IMR-90 (cell line): ENCODE measurements around the gene LRRC3C. TPM values are rescaled to one million over a fixed set of nuclear protein-coding genes. Genes with fewer than 3 reads are reported as not detected.

Source experiments
- ATAC-seq: fragments of 200-7000 bp; cut with Tn5 transposase; 2 replicates; pipeline ENCODE4 v1.9.1; 2020; ENCODE audit warnings: low read depth, mild to moderate bottlenecking, moderate library complexity
- BruUV-seq: library from RNA; stranded (reverse); fragments of 400-500 nt; replicated peaks from 2 replicates; lab custom pipeline; 2021; lab: Mats Ljungman, UMichigan
- CTCF ChIA-PET: fragments of 300-600 bp; formaldehyde crosslinking; extraction: SDS; loops from one replicate; lab custom pipeline; 2021; ENCODE audit warnings: antibody characterized with exemption; lab: Yijun Ruan, JAX
- POLR2A ChIA-PET: fragments of 300-600 bp; sonication (Branson Sonifier 250); formaldehyde crosslinking; loops from one replicate; lab custom pipeline; 2022; ENCODE audit warnings: antibody characterized with exemption; ENCODE audit not compliant: unreplicated experiment; lab: Charles Lee
- DNase-seq: peaks from one replicate; pipeline ENCODE4 v3.0.0; 2013
- H2AFZ ChIP-seq: replicated peaks from 2 replicates; pipeline ENCODE3; 2013; ENCODE audit warnings: low read length, mild to moderate bottlenecking; ENCODE audit not compliant: poor library complexity
- H2AK5ac ChIP-seq: 2 replicates; pipeline ENCODE4 v1.6.1; 2013; ENCODE audit warnings: low read depth, low read length, inconsistent platforms
- H2AK9ac ChIP-seq: replicated peaks from 2 replicates; pipeline ENCODE3; 2013; ENCODE audit warnings: mild to moderate bottlenecking, low read depth, low read length, moderate library complexity; ENCODE audit not compliant: poor library complexity
- H2BK120ac ChIP-seq: 2 replicates; pipeline ENCODE4 v1.6.1; 2013; ENCODE audit warnings: low read depth, low read length, inconsistent platforms
- H2BK15ac ChIP-seq: 3 replicates; pipeline ENCODE4 v1.6.1; 2013; ENCODE audit warnings: low read depth, low read length, inconsistent platforms
- H2BK20ac ChIP-seq: 2 replicates; pipeline ENCODE4 v1.6.1; 2013; ENCODE audit warnings: low read depth, mild to moderate bottlenecking, inconsistent platforms, low read length, moderate library complexity
- H2BK5ac ChIP-seq: 2 replicates; pipeline ENCODE4 v1.6.1; 2013; ENCODE audit warnings: mild to moderate bottlenecking, low read depth, low read length, inconsistent platforms; ENCODE audit not compliant: poor library complexity, severe bottlenecking
- H3K14ac ChIP-seq: replicated peaks from 2 replicates; pipeline ENCODE4 v1.6.1; 2013; ENCODE audit warnings: low read depth, low read length, inconsistent platforms
- H3K18ac ChIP-seq: 2 replicates; pipeline ENCODE4 v1.6.1; 2013; ENCODE audit warnings: low read depth, low read length, control low read depth
- H3K23ac ChIP-seq: 2 replicates; pipeline ENCODE4 v1.6.1; 2013; ENCODE audit warnings: low read depth, low read length, inconsistent platforms
- H3K27ac ChIP-seq: 2 replicates; pipeline ENCODE4 v1.5.1; 2013; ENCODE audit warnings: mild to moderate bottlenecking, control low read depth, low read length; ENCODE audit not compliant: insufficient read depth
- H3K27me3 ChIP-seq: 2 replicates; pipeline ENCODE4 v1.6.1; 2013; ENCODE audit warnings: low read length; ENCODE audit not compliant: control insufficient read depth, insufficient read depth
- H3K36me3 ChIP-seq: 2 replicates; pipeline ENCODE4 v1.6.1; 2013; ENCODE audit warnings: low read length, mixed read lengths; ENCODE audit not compliant: control insufficient read depth, insufficient read depth
- H3K4ac ChIP-seq: 2 replicates; pipeline ENCODE4 v1.6.1; 2013; ENCODE audit warnings: low read depth, low read length, inconsistent platforms
- H3K4me1 ChIP-seq: 2 replicates; pipeline ENCODE4 v1.6.1; 2013; ENCODE audit warnings: low read length, mixed read lengths; ENCODE audit not compliant: control insufficient read depth, insufficient read depth
- H3K4me2 ChIP-seq: 2 replicates; pipeline ENCODE4 v1.6.1; 2013; ENCODE audit warnings: low read depth, mild to moderate bottlenecking, control low read depth, low read length, moderate library complexity
- H3K4me3 ChIP-seq: 2 replicates; pipeline ENCODE4 v1.5.1; 2013; ENCODE audit warnings: low read depth, mild to moderate bottlenecking, control low read depth, low read length, moderate library complexity; ENCODE audit not compliant: insufficient read depth
- H3K56ac ChIP-seq: 2 replicates; pipeline ENCODE4 v1.6.1; 2013; ENCODE audit warnings: low read length, inconsistent platforms; ENCODE audit not compliant: insufficient read depth; ENCODE audit errors: extremely low read depth
- H3K79me1 ChIP-seq, 2 experiments: 2 replicates each; pipeline ENCODE4 v1.6.1; 2013; ENCODE audit warnings: low read length in 2 of 2, inconsistent platforms in 1 of 2, low read depth in 1 of 2
- H3K9ac ChIP-seq: 2 replicates; pipeline ENCODE4 v1.6.1; 2013; ENCODE audit warnings: low read depth, low read length, control low read depth
- H3K9me1 ChIP-seq: 2 replicates; pipeline ENCODE4 v1.6.1; 2013; ENCODE audit warnings: low read length, inconsistent platforms; ENCODE audit not compliant: insufficient read depth
- H3K9me3 ChIP-seq: 2 replicates; pipeline ENCODE4 v1.6.1; 2013; ENCODE audit warnings: low read length; ENCODE audit not compliant: control insufficient read depth, insufficient read depth
- H4K20me1 ChIP-seq: 2 replicates; pipeline ENCODE4 v1.6.1; 2013; ENCODE audit warnings: low read length, inconsistent platforms; ENCODE audit not compliant: insufficient read depth
- H4K5ac ChIP-seq: 2 replicates; pipeline ENCODE4 v1.6.1; 2013; ENCODE audit warnings: mild to moderate bottlenecking, low read depth, low read length, control low read depth
- H4K8ac ChIP-seq, 2 experiments: 2 replicates each; pipeline ENCODE4 v1.6.1; 2013; ENCODE audit warnings: low read depth in 2 of 2, low read length in 2 of 2, control low read depth in 1 of 2, inconsistent platforms in 1 of 2
- H4K91ac ChIP-seq: 2 replicates; pipeline ENCODE4 v1.6.1; 2013; ENCODE audit warnings: low read depth, low read length, inconsistent platforms; ENCODE audit not compliant: insufficient read depth
- CEBPB ChIP-seq: IDR thresholded peaks from 2 replicates; pipeline ENCODE4 v1.6.1; 2012; ENCODE audit warnings: low read depth, low read length, improper control_type of control experiment
- FOS ChIP-seq: fragments of 150-350 bp; IDR thresholded peaks from 2 replicates; pipeline ENCODE4 v1.6.1; 2016; ENCODE audit warnings: low read depth, low read length
- MAFK ChIP-seq: IDR thresholded peaks from 2 replicates; pipeline ENCODE4 v1.6.1; 2012; ENCODE audit warnings: low read depth, low read length, improper control_type of control experiment
- MAZ ChIP-seq: IDR thresholded peaks from 2 replicates; pipeline ENCODE4 v1.6.1; 2012; ENCODE audit warnings: low read depth, mild to moderate bottlenecking, low read length, improper control_type of control experiment, moderate library complexity, borderline replicate concordance
- RFX5 ChIP-seq: IDR thresholded peaks from 2 replicates; pipeline ENCODE4 v1.8.0; 2012; ENCODE audit warnings: low read depth, mild to moderate bottlenecking, low read length, moderate library complexity
- SMC3 ChIP-seq: fragments of 150-350 bp; IDR thresholded peaks from 2 replicates; pipeline ENCODE4 v1.6.1; 2016; ENCODE audit warnings: low read depth, mild to moderate bottlenecking, antibody characterized with exemption, low read length, moderate library complexity
- WGBS, 2 experiments: methylation state at CpG; one replicate each; pipeline versions ENCODE4 v1.1.5 to v1.1.7; 2013; ENCODE audit warnings: missing lambda C conversion rate in 2 of 2; ENCODE audit not compliant: insufficient read length in 1 of 2; ENCODE audit errors: extremely low coverage in 2 of 2; 5-methylcytosine and 5-hydroxymethylcytosine counted together
- dilution Hi-C: fragments of 300-500 bp; cut with HindIII; formaldehyde crosslinking; loops from one replicate; pipeline ENCODE4 v1.14.3; 2018; ENCODE audit warnings: low sequenced_read_pairs; ENCODE audit not compliant: unreplicated experiment
- in situ Hi-C: fragments of 300-500 bp; cut with MboI; formaldehyde crosslinking; loops from 3 replicates; pipeline ENCODE4 v1.14.3; 2019; ENCODE audit warnings: low sequenced_read_pairs, inconsistent platforms, mixed read lengths
- intact Hi-C: fragments of 100-400 bp; cut with micrococcal nuclease; formaldehyde crosslinking; loops from 2 replicates; pipeline ENCODE4 v1.10.0; 2022
- polyA plus RNA-seq, 3 experiments: library from polyadenylated mRNA; depleted of rRNA; stranded (reverse); fragments of >200 nt; gene quantifications; 2 replicates each; pipeline ENCODE4 v1.2.3, GENCODE V29; 2012; ENCODE audit warnings: low replicate concordance in 1 of 3
- total RNA-seq: library from RNA; depleted of rRNA; stranded (reverse); fragments of >200 nt; gene quantifications from 2 replicates; pipeline ENCODE4 v1.2.3, GENCODE V29; 2012

Gene LRRC3C
- total and polyA plus RNA-seq, 2 of the 4 experiments (the other 2 are of a cell fraction), result not detected

DNA sequence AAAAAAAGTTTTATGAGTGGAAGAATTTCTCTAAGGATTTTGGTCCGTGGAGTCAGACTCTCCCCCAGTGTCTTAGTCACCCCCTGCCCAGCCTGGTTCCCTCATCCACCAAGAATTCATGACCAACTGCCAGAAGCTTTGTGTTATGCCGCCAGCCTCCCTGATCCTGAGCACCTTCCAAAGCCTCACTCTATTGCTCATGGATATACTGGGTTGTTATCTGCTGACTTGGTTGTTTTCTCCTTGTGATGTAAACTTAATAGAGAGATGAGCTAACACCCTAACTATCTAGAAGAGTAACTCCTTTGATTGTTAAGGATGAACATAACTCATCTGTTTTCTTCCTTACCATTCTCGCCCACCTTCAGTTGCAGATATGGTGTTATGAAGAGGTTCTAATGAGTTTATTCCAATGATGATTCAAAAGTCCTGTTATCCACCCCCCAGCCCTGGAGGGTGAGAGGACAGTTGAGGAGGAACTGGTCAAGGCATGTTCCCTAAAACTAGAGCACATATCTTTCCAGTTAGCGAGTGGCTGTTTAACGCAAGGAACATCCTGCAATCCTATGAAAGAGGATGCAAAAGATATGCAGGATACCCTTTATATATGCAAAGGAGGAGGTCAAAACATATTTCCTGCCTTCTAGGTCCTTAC, 51.6 kb downstream of the LRRC3C start:
- POLR2A ChIA-PET, result interaction anchor here (0.6 kb wide), 2 partner anchors 95 to 145 kb away, joined by 4 to 5 read pairs; no protein-coding TSS in a partner anchor
- Histone ChIP-seq H2BK20ac (peak overlapping the region; percentile 23; the same call in 1 of the 2 replicates), H4K8ac (peak overlapping the region; percentile 49 to 93; a peak in 3 of 4 replicates), H2BK15ac (peak overlapping the region; percentile 68; the same call in 2 of the 3 replicates), H4K91ac (peak overlapping the region; percentile 80), H2AFZ (peak overlapping the region; percentile 9), H3K14ac (peak overlapping the region; percentile 92; the same call in 1 of the 2 replicates), H3K9ac (no peak overlapping the region), H3K36me3 (peaks cover under 1% of the 10 kb centered on the region), H2AK9ac (peak overlapping the region; percentile 18), H2AK5ac (peak overlapping the region; percentile 40), H2BK5ac (peak overlapping the region; percentile 72), H3K4me3 (no peak overlapping the region), H3K4me2 (peak overlapping the region; percentile 79; the same call in 1 of the 2 replicates), H3K9me1 (peaks cover 8% of the 10 kb centered on the region; the same call in 1 of the 2 replicates), H3K27me3 (no peaks in the 10 kb centered on the region; the same call in 1 of the 2 replicates), H3K27ac (peak overlapping the region; percentile 24), H4K5ac (no peak overlapping the region; the same call in 1 of the 2 replicates), H2BK120ac (peak overlapping the region; percentile 80), H3K23ac (peak overlapping the region; percentile 48), H3K4me1 (peaks cover 8% of the 10 kb centered on the region; the same call in 1 of the 2 replicates), H3K18ac (peak overlapping the region; percentile 47; the same call in 1 of the 2 replicates), H4K20me1 (peaks cover 15% of the 10 kb centered on the region), H3K9me3 (no peaks in the 10 kb centered on the region), H3K4ac (peak overlapping the region; percentile 76; the same call in 1 of the 2 replicates), H3K56ac (no peak overlapping the region), H3K79me1 (peaks cover under 1 to 14% of the 10 kb centered on the region in 2 experiments; a peak in 2 of 4 replicates)
- in situ Hi-C loops (loop anchor here (10.0 kb wide), 1 partner anchor 204 kb away; no protein-coding TSS in a partner anchor), intact Hi-C loops (no loop called here), dilution Hi-C loops (no loop called here)
- no TSS peak for BruUV-seq
- DNase-seq, result peak; percentile 96
- no CpG with 5 or more reads among the region's 5 CpGs for WGBS, 2 experiments
- CTCF ChIA-PET, result interaction anchor here (0.6 to 4.0 kb wide), 3 partner anchors 9 to 83 kb away, joined by 3 to 23 read pairs (median 3); no protein-coding TSS in a partner anchor
- peak; percentile 19 for ATAC-seq
- peak; percentile 68 for TF ChIP-seq CEBPB
- peak; percentile 20; the same call in 1 of the 2 replicates for TF ChIP-seq MAZ
- no peak; the same call in none of the 2 replicates for TF ChIP-seq RFX5
- TF ChIP-seq FOS, result peak; percentile 51; the same call in 1 of the 2 replicates
- TF ChIP-seq MAFK, result peak; percentile 99
- TF ChIP-seq SMC3, result 0 out of 2 replicates have a peak, but pooled peaks have one; percentile 1
